ENCODE measurements around the gene MIA3. TPM values are rescaled to one million over a fixed set of nuclear protein-coding genes. Genes with fewer than 3 reads are reported as not detected.

MIA3 gene
- total and polyA plus RNA-seq, 2 of the 4 experiments (the other 2 are of a cell fraction), result 35.0 to 45.4 TPM

DNA sequence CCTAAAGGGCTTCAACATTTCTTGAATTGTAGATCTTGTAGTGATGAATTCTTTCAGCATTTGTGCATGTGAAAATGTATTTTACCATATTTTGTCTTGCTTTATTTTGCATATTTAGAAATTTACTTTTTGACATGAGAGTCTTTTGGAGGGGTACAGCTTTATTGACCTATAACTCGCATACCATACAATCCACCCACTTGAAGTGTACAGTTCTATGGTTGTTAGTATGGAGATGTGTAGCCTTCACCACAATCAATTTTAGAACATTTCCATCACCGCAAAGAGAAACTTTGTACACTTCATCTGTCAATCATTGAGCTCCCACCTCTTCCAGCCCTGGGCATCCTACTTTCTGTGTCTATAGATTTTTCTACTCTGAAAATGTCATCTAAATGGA is 7.2 kb upstream of the MIA3 start:
- intact Hi-C loops (cut with micrococcal nuclease), result no loop called here
- POLR2A ChIA-PET (ENCODE audit: unreplicated experiment), result no interaction called here

More for the DNA sequence above, 7.2 kb upstream of the MIA3 start:
- no peak overlapping the region for H3K14ac ChIP-seq (replicated peaks; ENCODE audit: low read depth, low read length)
- no peak overlapping the region for H3K4ac ChIP-seq (ENCODE audit: low read depth, low read length)
- H3K9ac ChIP-seq (ENCODE audit: low read depth, low read length), result no peak overlapping the region
- no peak for ATAC-seq (ENCODE audit: low read depth)
- no peak overlapping the region for H2BK120ac ChIP-seq (ENCODE audit: low read depth, low read length)
- H3K4me3 ChIP-seq (ENCODE audit: insufficient read depth, low read depth, low read length), result no peak overlapping the region
- H4K5ac ChIP-seq (ENCODE audit: low read depth, low read length), result no peak overlapping the region
- H3K27me3 ChIP-seq (ENCODE audit: control insufficient read depth, insufficient read depth, low read length), result no peaks in the 10 kb centered on the region
- CTCF ChIA-PET, result no interaction called here
- H4K91ac ChIP-seq (ENCODE audit: insufficient read depth, low read depth, low read length), result no peak overlapping the region
- no peak overlapping the region for H3K4me2 ChIP-seq (ENCODE audit: low read depth, low read length)
- no peak for DNase-seq
- H2BK15ac ChIP-seq (ENCODE audit: low read depth, low read length), result no peak overlapping the region
- H3K56ac ChIP-seq (ENCODE audit: extremely low read depth, insufficient read depth, low read length), result no peak overlapping the region
- in situ Hi-C loops (cut with MboI; ENCODE audit: low sequenced_read_pairs), result no loop called here
- no peak overlapping the region for H2AK5ac ChIP-seq (ENCODE audit: low read depth, low read length)
- no peak overlapping the region for H2AFZ ChIP-seq (replicated peaks; ENCODE audit: low read length, poor library complexity)
- no peak for TF ChIP-seq MAZ (IDR thresholded peaks at IDR 0.05; ENCODE audit: borderline replicate concordance, low read depth, low read length)
- TF ChIP-seq NFE2L2 (IDR thresholded peaks at IDR 0.05; ENCODE audit: low read depth, low read length), result no peak
- TF ChIP-seq, protein P1, sequence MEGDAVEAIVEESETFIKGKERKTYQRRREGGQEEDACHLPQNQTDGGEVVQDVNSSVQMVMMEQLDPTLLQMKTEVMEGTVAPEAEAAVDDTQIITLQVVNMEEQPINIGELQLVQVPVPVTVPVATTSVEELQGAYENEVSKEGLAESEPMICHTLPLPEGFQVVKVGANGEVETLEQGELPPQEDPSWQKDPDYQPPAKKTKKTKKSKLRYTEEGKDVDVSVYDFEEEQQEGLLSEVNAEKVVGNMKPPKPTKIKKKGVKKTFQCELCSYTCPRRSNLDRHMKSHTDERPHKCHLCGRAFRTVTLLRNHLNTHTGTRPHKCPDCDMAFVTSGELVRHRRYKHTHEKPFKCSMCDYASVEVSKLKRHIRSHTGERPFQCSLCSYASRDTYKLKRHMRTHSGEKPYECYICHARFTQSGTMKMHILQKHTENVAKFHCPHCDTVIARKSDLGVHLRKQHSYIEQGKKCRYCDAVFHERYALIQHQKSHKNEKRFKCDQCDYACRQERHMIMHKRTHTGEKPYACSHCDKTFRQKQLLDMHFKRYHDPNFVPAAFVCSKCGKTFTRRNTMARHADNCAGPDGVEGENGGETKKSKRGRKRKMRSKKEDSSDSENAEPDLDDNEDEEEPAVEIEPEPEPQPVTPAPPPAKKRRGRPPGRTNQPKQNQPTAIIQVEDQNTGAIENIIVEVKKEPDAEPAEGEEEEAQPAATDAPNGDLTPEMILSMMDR (conservative IDR thresholded peaks at IDR 0.05; ENCODE audit: low read depth, low read length), result no peak
- TF ChIP-seq CEBPB (IDR thresholded peaks at IDR 0.05; ENCODE audit: low read depth, low read length), result no peak
- TF ChIP-seq SMC3 (IDR thresholded peaks at IDR 0.05; ENCODE audit: low read depth, low read length), result no peak
- no peak for TF ChIP-seq RCOR1 (IDR thresholded peaks at IDR 0.05; ENCODE audit: insufficient replicate concordance, low read length)
- TF ChIP-seq FOS (IDR thresholded peaks at IDR 0.05; ENCODE audit: low read depth, low read length), result no peak
- no peak overlapping the region for H3K27ac ChIP-seq (ENCODE audit: insufficient read depth, low read length)
- H3K9me3 ChIP-seq (ENCODE audit: control insufficient read depth, insufficient read depth, low read length), result no peaks in the 10 kb centered on the region
- no peak overlapping the region for H2AK9ac ChIP-seq (replicated peaks; ENCODE audit: low read depth, low read length, poor library complexity)
- H2BK20ac ChIP-seq (ENCODE audit: low read depth, low read length), result no peak overlapping the region
- H3K18ac ChIP-seq (ENCODE audit: low read depth, low read length), result no peak overlapping the region
- no peaks in the 10 kb centered on the region for H4K20me1 ChIP-seq (ENCODE audit: insufficient read depth, low read length)
- H3K36me3 ChIP-seq (ENCODE audit: control insufficient read depth, insufficient read depth, low read length), result no peaks in the 10 kb centered on the region
- no peaks in the 10 kb centered on the region for H3K9me1 ChIP-seq (ENCODE audit: insufficient read depth, low read length)
- H4K8ac ChIP-seq (ENCODE audit: low read depth in 2 of 2, low read length in 2 of 2), result no peak overlapping the region
- no peak overlapping the region for H3K23ac ChIP-seq (ENCODE audit: low read depth, low read length)
- no CpG with 5 or more reads among the region's 2 CpGs for WGBS, 2 experiments (ENCODE audit: extremely low coverage in 2 of 2, insufficient read length in 1 of 2)
- H2BK5ac ChIP-seq (ENCODE audit: low read depth, low read length, poor library complexity, severe bottlenecking), result no peak overlapping the region
- no TSS peak for BruUV-seq (replicated peaks)
- no peaks in the 10 kb centered on the region for H3K79me1 ChIP-seq (ENCODE audit: low read depth in 1 of 2, low read length in 2 of 2)
- no peaks in the 10 kb centered on the region for H3K4me1 ChIP-seq (ENCODE audit: control insufficient read depth, insufficient read depth, low read length)
- dilution Hi-C loops (cut with HindIII; ENCODE audit: low sequenced_read_pairs, unreplicated experiment), result no loop called here
